ENCODE data around the gene GRID2.

DNA sequence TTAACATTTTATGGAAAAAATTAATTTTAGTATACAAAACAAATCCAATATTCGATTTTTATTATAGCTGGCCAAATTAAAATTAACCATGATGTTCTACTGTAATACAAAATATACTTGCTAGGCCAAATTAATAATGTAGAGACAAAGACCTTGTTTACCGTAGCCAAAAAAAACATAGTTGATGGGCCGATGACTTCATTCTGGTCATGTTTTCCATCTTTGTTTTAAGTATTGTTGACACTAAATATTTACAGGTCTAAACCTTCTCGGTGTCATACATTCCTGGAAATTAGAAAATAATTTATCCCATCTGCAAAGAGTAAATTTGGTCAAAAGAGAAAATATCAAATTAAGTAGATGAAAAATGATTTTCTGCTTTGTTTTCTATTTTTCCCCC, 698.5 kb downstream of the GRID2 start:
- TF ChIP-seq, protein P1, sequence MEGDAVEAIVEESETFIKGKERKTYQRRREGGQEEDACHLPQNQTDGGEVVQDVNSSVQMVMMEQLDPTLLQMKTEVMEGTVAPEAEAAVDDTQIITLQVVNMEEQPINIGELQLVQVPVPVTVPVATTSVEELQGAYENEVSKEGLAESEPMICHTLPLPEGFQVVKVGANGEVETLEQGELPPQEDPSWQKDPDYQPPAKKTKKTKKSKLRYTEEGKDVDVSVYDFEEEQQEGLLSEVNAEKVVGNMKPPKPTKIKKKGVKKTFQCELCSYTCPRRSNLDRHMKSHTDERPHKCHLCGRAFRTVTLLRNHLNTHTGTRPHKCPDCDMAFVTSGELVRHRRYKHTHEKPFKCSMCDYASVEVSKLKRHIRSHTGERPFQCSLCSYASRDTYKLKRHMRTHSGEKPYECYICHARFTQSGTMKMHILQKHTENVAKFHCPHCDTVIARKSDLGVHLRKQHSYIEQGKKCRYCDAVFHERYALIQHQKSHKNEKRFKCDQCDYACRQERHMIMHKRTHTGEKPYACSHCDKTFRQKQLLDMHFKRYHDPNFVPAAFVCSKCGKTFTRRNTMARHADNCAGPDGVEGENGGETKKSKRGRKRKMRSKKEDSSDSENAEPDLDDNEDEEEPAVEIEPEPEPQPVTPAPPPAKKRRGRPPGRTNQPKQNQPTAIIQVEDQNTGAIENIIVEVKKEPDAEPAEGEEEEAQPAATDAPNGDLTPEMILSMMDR (IDR thresholded peaks at IDR 0.05) = no peak
- TF ChIP-seq POLR2A (IDR thresholded peaks at IDR 0.05) = no peak

Measured in tibial nerve (tissue), 3 donors.